DOHH2 (cell line): ENCODE data around the gene OSM.

Source experiments
- H3F3A ChIP-seq: fragments of 200-600 bp; sonication (generic), shearing (Covaris generic); 2 replicates; pipeline ENCODE4 v1.6.0; 2016; ENCODE audit warnings: antibody characterized with exemption, mild to moderate bottlenecking; ENCODE audit not compliant: control insufficient read depth, insufficient read depth
- H3K27ac ChIP-seq: fragments of 200-600 bp; sonication (generic); 2 replicates; pipeline ENCODE4 v1.5.1; 2014; ENCODE audit warnings: low read depth, mild to moderate bottlenecking, low read length, moderate library complexity
- H3K27me3 ChIP-seq: fragments of 200-600 bp; sonication (generic); 2 replicates; pipeline ENCODE4 v1.6.1; 2014; ENCODE audit warnings: mild to moderate bottlenecking, low read length, mixed read lengths; ENCODE audit not compliant: control insufficient read depth
- H3K36me3 ChIP-seq: fragments of 200-600 bp; sonication (generic); 2 replicates; pipeline ENCODE4 v1.6.1; 2014; ENCODE audit warnings: mild to moderate bottlenecking, low read length, moderate library complexity, mixed read lengths; ENCODE audit not compliant: control insufficient read depth
- H3K4me1 ChIP-seq: fragments of 200-600 bp; sonication (generic); 2 replicates; pipeline ENCODE4 v1.6.1; 2014; ENCODE audit warnings: mild to moderate bottlenecking, low read length, mixed read lengths; ENCODE audit not compliant: control insufficient read depth
- H3K4me2 ChIP-seq: fragments of 200-600 bp; sonication (generic); 2 replicates; pipeline ENCODE4 v1.6.0; 2014; ENCODE audit warnings: mild to moderate bottlenecking, low read length, moderate library complexity
- H3K4me3 ChIP-seq: fragments of 200-600 bp; sonication (generic); 2 replicates; pipeline ENCODE4 v1.5.1; 2014; ENCODE audit warnings: mild to moderate bottlenecking, low read length, mixed read lengths
- H3K79me2 ChIP-seq: fragments of 200-600 bp; sonication (generic); 2 replicates; pipeline ENCODE4 v1.6.1; 2014; ENCODE audit warnings: mild to moderate bottlenecking, low read length, mixed read lengths; ENCODE audit not compliant: control insufficient read depth
- H3K9me2 ChIP-seq: fragments of 200-600 bp; sonication (generic); replicated peaks from 2 replicates; pipeline ENCODE4 v1.6.1; 2014; ENCODE audit warnings: mild to moderate bottlenecking, low read length, mixed read lengths; ENCODE audit not compliant: control insufficient read depth
- H3K9me3 ChIP-seq: fragments of 200-600 bp; sonication (generic); 2 replicates; pipeline ENCODE4 v1.6.1; 2014; ENCODE audit warnings: antibody characterized with exemption, low read length, mixed read lengths; ENCODE audit not compliant: control insufficient read depth, insufficient read depth
- H4K20me1 ChIP-seq: fragments of 200-600 bp; sonication (generic); 2 replicates; pipeline ENCODE4 v1.6.0; 2014; ENCODE audit warnings: low read depth, mild to moderate bottlenecking, antibody characterized with exemption, low read length, moderate library complexity; ENCODE audit not compliant: control insufficient read depth, insufficient read depth
- EZH2phosphoT487 ChIP-seq: fragments of 200-600 bp; sonication (generic); IDR thresholded peaks from 2 replicates; pipeline ENCODE4 v1.6.1; 2017; ENCODE audit warnings: borderline replicate concordance, mild to moderate bottlenecking, antibody characterized with exemption, low read length, moderate library complexity, mixed read lengths
- TF ChIP-seq, protein P1 (sequence below): fragments of 200-600 bp; sonication (generic); IDR thresholded peaks from one replicate; pipeline ENCODE4 v1.5.1; 2014; ENCODE audit warnings: antibody characterized with exemption, mild to moderate bottlenecking, low read depth, low read length; ENCODE audit not compliant: poor library complexity, severe bottlenecking

The OSM gene

GRCh38 chr22:30244066-30244465 is 22.6 kb downstream of the OSM start:
- H3K9me2 ChIP-seq: no peaks in the 10 kb centered on the region
- H4K20me1 ChIP-seq: no peaks in the 10 kb centered on the region
- H3K4me2 ChIP-seq: no peak overlapping the region
- H3K27ac ChIP-seq: no peak overlapping the region
- no peaks in the 10 kb centered on the region for H3K36me3 ChIP-seq
- H3K4me1 ChIP-seq: no peaks in the 10 kb centered on the region
- no peak overlapping the region for H3K4me3 ChIP-seq
- H3F3A ChIP-seq: no peaks in the 10 kb centered on the region
- no peak for TF ChIP-seq EZH2phosphoT487
- TF ChIP-seq, protein P1, sequence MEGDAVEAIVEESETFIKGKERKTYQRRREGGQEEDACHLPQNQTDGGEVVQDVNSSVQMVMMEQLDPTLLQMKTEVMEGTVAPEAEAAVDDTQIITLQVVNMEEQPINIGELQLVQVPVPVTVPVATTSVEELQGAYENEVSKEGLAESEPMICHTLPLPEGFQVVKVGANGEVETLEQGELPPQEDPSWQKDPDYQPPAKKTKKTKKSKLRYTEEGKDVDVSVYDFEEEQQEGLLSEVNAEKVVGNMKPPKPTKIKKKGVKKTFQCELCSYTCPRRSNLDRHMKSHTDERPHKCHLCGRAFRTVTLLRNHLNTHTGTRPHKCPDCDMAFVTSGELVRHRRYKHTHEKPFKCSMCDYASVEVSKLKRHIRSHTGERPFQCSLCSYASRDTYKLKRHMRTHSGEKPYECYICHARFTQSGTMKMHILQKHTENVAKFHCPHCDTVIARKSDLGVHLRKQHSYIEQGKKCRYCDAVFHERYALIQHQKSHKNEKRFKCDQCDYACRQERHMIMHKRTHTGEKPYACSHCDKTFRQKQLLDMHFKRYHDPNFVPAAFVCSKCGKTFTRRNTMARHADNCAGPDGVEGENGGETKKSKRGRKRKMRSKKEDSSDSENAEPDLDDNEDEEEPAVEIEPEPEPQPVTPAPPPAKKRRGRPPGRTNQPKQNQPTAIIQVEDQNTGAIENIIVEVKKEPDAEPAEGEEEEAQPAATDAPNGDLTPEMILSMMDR: no peak
- H3K9me3 ChIP-seq: no peaks in the 10 kb centered on the region
- no peaks in the 10 kb centered on the region for H3K79me2 ChIP-seq
- H3K27me3 ChIP-seq: peaks cover 29% of the 10 kb centered on the region

GRCh38 chr22:30243661-30244060 is 23.0 kb downstream of the OSM start:
- Histone ChIP-seq H3K36me3 (no peaks in the 10 kb centered on the region), H3K4me1 (no peaks in the 10 kb centered on the region), H3K79me2 (no peaks in the 10 kb centered on the region), H3F3A (no peaks in the 10 kb centered on the region), H4K20me1 (no peaks in the 10 kb centered on the region), H3K27me3 (peaks cover 29% of the 10 kb centered on the region), H3K4me3 (no peak overlapping the region), H3K9me3 (no peaks in the 10 kb centered on the region), H3K4me2 (no peak overlapping the region), H3K27ac (no peak overlapping the region), H3K9me2 (no peaks in the 10 kb centered on the region)
- TF ChIP-seq EZH2phosphoT487: no peak
- TF ChIP-seq, protein P1: no peak

DNA sequence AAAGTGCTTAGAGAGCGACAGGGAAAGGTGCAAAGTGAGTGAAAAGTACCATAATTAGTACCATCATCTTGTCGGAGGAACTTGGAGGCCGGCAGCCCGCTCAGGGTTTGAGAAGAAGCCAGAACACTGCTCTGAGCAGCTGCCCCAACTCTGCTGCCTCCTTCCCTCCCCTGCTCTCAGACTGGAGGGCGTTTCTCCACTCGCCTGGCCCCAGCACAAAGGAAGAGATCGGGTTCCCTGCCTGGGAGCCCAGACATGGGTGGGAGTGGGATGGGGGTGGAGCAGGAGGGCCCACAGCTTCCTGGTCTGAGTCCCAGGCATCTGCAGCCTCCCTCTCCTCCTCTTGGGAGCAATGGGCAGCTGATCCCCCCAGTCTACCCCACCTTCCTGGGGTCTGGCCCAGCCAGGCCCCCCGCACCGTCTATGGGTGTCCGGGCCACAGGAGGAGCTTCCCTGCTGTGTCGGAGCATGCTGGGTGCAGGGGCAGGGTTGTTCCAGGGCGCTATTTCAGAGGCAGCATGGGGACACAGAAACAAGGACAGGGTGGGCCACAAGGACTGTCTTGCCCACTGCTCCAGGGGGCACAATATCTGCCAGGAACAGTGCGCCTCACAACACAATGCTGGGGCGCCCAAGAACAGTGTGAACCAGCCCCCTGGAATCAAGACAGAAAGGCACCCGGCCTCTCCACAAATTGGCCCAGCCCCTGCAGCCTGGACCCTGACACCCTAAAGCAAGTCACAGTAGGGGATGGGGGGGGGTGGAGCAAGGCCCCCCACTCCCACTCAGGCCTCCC is 24.9 kb downstream of the OSM start:
- Histone ChIP-seq H3K4me3 (no peak overlapping the region), H3K9me3 (no peaks in the 10 kb centered on the region), H3K27ac (no peak overlapping the region)

More for the DNA sequence above, 24.9 kb downstream of the OSM start:
- no peaks in the 10 kb centered on the region for H3K4me1 ChIP-seq
- H3K9me2 ChIP-seq: no peaks in the 10 kb centered on the region
- H3K27me3 ChIP-seq: peaks cover 19% of the 10 kb centered on the region
- H4K20me1 ChIP-seq: no peaks in the 10 kb centered on the region
- no peaks in the 10 kb centered on the region for H3K36me3 ChIP-seq
- TF ChIP-seq EZH2phosphoT487: no peak
- TF ChIP-seq, protein P1: no peak
- no peaks in the 10 kb centered on the region for H3K79me2 ChIP-seq
- no peak overlapping the region for H3K4me2 ChIP-seq
- H3F3A ChIP-seq: no peaks in the 10 kb centered on the region
